Astrocyte (in vitro differentiated cells and primary cell): Measurements from ENCODE around the gene KXD1. TPM values are rescaled to one million over a fixed set of nuclear protein-coding genes. Genes with fewer than 3 reads are reported as not detected.
"Not testable (repeated sequence)": the region's sequence is repeated elsewhere in the genome, so short reads cannot be mapped to it uniquely, and the experiment has no call there.

Source experiments
- DNase-seq: peaks from one replicate; pipeline ENCODE4 v3.0.0-alpha.2; 2010; ENCODE audit warnings: low read depth
- FAIRE-seq: peaks from 2 replicates; lab custom pipeline; 2011; peaks lifted over from hg19 to GRCh38; lab: Jason Lieb, UNC
- H2AFZ ChIP-seq: 2 replicates; pipeline ENCODE4 v1.6.0; 2012; ENCODE audit warnings: low read depth, low read length, inconsistent platforms
- H3K27ac ChIP-seq: 2 replicates; pipeline ENCODE4 v1.5.1; 2011; ENCODE audit warnings: low read depth, low read length, inconsistent platforms
- H3K27me3 ChIP-seq: 2 replicates; pipeline ENCODE4 v1.6.0; 2011; ENCODE audit warnings: low read length, inconsistent platforms; ENCODE audit not compliant: insufficient read depth
- H3K36me3 ChIP-seq: 2 replicates; pipeline ENCODE4 v1.5.1; 2011; ENCODE audit warnings: low read length, inconsistent platforms; ENCODE audit not compliant: insufficient read depth
- H3K4me1 ChIP-seq: 2 replicates; pipeline ENCODE4 v1.5.1; 2011; ENCODE audit warnings: low read length, inconsistent platforms; ENCODE audit not compliant: insufficient read depth
- H3K4me2 ChIP-seq: 2 replicates; pipeline ENCODE4 v1.6.0; 2012; ENCODE audit warnings: low read length, inconsistent platforms
- H3K4me3 ChIP-seq: 2 replicates; pipeline ENCODE4 v1.5.1; 2011; ENCODE audit warnings: low read depth, mild to moderate bottlenecking, low read length, inconsistent platforms; ENCODE audit not compliant: insufficient read depth
- H3K79me2 ChIP-seq: 2 replicates; pipeline ENCODE4 v1.6.0; 2012; ENCODE audit warnings: mild to moderate bottlenecking, low read length, inconsistent platforms; ENCODE audit not compliant: insufficient read depth
- H3K9ac ChIP-seq: 2 replicates; pipeline ENCODE4 v1.6.0; 2012; ENCODE audit warnings: mild to moderate bottlenecking, low read length, inconsistent platforms
- H3K9me3 ChIP-seq: 2 replicates; pipeline ENCODE4 v1.5.1; 2012; ENCODE audit warnings: low read depth, mild to moderate bottlenecking, low read length, inconsistent platforms; ENCODE audit not compliant: insufficient read depth
- H4K20me1 ChIP-seq: 2 replicates; pipeline ENCODE4 v1.6.0; 2012; ENCODE audit warnings: low read length, inconsistent platforms; ENCODE audit not compliant: insufficient read depth
- H3K27ac Mint-ChIP-seq: one replicate; pipeline ENCODE4 v1.8.0; 2021; ENCODE audit warnings: mild to moderate bottlenecking, mixed read lengths; ENCODE audit not compliant: unreplicated experiment
- H3K27me3 Mint-ChIP-seq: one replicate; pipeline ENCODE4 v1.8.0; 2021; ENCODE audit warnings: low read depth, mixed read lengths; ENCODE audit not compliant: unreplicated experiment
- H3K36me3 Mint-ChIP-seq: one replicate; pipeline ENCODE4 v1.8.0; 2021; ENCODE audit warnings: low read depth, mixed read lengths; ENCODE audit not compliant: unreplicated experiment
- H3K4me1 Mint-ChIP-seq: one replicate; pipeline ENCODE4 v1.8.0; 2021; ENCODE audit warnings: low read depth, mixed read lengths; ENCODE audit not compliant: unreplicated experiment
- H3K4me3 Mint-ChIP-seq: one replicate; pipeline ENCODE4 v1.8.0; 2021; ENCODE audit warnings: mild to moderate bottlenecking, moderate library complexity, mixed read lengths; ENCODE audit not compliant: unreplicated experiment
- H3K9me3 Mint-ChIP-seq: one replicate; pipeline ENCODE4 v1.8.0; 2021; ENCODE audit warnings: mild to moderate bottlenecking, mixed read lengths; ENCODE audit not compliant: unreplicated experiment
- EZH2 ChIP-seq: IDR thresholded peaks from 2 replicates; pipeline ENCODE4 v1.6.1; 2012; ENCODE audit warnings: mild to moderate bottlenecking, low read length, inconsistent platforms; ENCODE audit not compliant: insufficient read depth
- total RNA-seq: library from RNA; stranded (reverse); gene quantifications from 2 replicates; pipeline ENCODE4 v1.2.1, GENCODE V29; 2021
- TF ChIP-seq, protein P1 (sequence below): IDR thresholded peaks from 2 replicates; pipeline ENCODE4 v1.5.1; 2011; ENCODE audit warnings: low read depth, mild to moderate bottlenecking, inconsistent platforms, low read length, moderate library complexity; ENCODE audit not compliant: insufficient read depth

KXD1 gene
- total RNA-seq, 1 donor from 2014 or later: 80.2 TPM

DNA sequence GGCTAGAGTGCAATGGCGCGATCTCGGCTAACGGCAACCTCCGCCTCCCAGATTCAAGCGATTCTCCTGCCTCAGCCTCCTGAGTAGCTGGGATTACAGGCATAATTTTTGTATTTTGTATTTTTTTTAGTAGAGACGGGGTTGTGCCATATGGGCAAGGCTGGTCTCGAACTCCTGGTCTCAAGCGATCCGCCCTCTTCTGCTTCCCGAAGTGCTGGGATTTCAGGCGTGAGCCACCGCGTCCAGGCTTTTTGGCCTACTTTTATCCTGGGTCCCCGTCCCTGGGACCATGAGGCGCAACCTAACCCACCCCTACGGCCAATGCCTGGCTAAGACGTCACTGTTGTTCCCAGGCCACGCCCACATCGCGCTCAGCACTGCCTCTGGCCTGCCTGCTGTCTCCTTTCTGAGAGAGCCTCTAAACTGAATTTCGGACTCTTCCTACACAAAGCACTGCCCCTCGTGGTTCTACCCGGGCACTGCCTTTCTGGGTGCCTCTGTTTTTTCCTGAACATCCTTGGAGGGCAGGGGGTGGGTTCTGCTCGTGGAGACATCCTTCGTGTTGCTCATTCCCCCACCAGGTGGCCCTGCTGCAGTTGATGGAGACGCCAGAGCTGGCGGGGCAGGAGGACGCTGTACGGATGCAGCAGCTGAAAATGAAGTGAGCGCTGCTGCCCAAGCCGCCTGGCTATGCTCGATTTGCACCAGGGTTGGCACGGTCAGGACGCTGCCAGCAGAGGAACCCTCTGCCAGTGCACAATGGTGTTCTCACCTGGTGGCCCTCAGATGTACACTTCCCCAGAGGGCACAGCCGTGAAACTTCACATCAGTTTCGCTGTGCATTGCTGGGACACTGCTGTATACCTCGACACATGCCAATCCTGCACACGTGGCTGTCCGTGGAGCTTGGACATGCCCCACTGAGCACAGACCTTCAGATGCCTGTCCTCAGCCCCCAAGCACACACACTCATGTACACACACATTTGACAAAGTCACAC, 32.9 kb downstream of the KXD1 start:
- Histone ChIP-seq H3K4me2 (peak overlapping the region; percentile 93), H3K9me3 (no peaks in the 10 kb centered on the region), H2AFZ (no peak overlapping the region), H4K20me1 (peaks cover 30% of the 10 kb centered on the region), H3K9ac (no peak overlapping the region), H3K4me3 (peak overlapping the region; percentile 74), H3K27ac (peak overlapping the region; percentile 63), H3K27me3 (no peaks in the 10 kb centered on the region), H3K36me3 (no peaks in the 10 kb centered on the region), H3K4me1 (peaks cover 19% of the 10 kb centered on the region), H3K79me2 (no peaks in the 10 kb centered on the region)
- H3K4me1 Mint-ChIP-seq: peaks cover 12% of the 10 kb centered on the region
- TF ChIP-seq, protein P1, sequence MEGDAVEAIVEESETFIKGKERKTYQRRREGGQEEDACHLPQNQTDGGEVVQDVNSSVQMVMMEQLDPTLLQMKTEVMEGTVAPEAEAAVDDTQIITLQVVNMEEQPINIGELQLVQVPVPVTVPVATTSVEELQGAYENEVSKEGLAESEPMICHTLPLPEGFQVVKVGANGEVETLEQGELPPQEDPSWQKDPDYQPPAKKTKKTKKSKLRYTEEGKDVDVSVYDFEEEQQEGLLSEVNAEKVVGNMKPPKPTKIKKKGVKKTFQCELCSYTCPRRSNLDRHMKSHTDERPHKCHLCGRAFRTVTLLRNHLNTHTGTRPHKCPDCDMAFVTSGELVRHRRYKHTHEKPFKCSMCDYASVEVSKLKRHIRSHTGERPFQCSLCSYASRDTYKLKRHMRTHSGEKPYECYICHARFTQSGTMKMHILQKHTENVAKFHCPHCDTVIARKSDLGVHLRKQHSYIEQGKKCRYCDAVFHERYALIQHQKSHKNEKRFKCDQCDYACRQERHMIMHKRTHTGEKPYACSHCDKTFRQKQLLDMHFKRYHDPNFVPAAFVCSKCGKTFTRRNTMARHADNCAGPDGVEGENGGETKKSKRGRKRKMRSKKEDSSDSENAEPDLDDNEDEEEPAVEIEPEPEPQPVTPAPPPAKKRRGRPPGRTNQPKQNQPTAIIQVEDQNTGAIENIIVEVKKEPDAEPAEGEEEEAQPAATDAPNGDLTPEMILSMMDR: peak; percentile 45
- TF ChIP-seq EZH2: no peak
- no peaks in the 10 kb centered on the region for H3K9me3 Mint-ChIP-seq
- H3K4me3 Mint-ChIP-seq: peak overlapping the region; percentile 86
- H3K36me3 Mint-ChIP-seq: no peaks in the 10 kb centered on the region
- peak; percentile 74 for DNase-seq
- no peak for FAIRE-seq
- H3K27me3 Mint-ChIP-seq: peaks cover 2% of the 10 kb centered on the region
- peak overlapping the region; percentile 81 for H3K27ac Mint-ChIP-seq

DNA sequence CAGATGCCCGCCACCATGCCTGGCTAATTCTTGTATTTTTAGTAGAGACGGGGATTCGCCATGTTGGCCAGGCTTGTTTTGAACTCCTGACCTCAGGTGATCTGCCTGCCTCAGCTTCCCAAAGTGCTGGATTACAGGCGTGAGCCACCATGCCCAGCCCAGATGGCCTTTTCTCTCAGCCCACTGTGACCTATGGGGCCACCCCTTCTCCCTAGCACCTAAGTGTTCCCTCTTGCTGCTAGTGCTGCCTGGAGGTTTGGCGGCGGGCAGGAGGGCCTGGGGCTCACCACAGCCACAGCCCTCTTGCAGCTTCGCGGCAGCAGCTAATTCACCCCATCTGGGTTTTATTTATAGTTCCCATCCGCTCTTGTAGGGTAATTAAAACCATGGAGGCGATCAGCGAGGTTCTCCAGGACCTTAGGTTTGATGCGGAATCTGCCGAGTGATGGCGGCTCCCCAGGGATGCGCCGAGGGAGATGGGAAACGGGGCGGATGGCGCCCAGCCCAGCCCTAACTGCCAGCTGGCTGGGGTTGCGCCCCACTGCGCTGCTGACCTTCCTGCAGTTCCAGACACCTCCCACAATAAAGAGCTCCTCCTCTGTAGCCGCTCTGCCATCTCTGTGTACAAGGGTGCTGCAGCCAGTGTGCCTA, 34.2 kb downstream of the KXD1 start:
- Histone ChIP-seq H2AFZ (no peak overlapping the region), H3K27ac (no peak overlapping the region), H3K9ac (no peak overlapping the region), H4K20me1 (peaks cover 30% of the 10 kb centered on the region), H3K4me1 (peaks cover 19% of the 10 kb centered on the region), H3K4me3 (no peak overlapping the region), H3K4me2 (no peak overlapping the region), H3K9me3 (no peaks in the 10 kb centered on the region), H3K36me3 (no peaks in the 10 kb centered on the region), H3K27me3 (no peaks in the 10 kb centered on the region), H3K79me2 (no peaks in the 10 kb centered on the region)
- H3K4me1 Mint-ChIP-seq: peaks cover 12% of the 10 kb centered on the region
- TF ChIP-seq, protein P1: no peak
- no peak for TF ChIP-seq EZH2
- H3K36me3 Mint-ChIP-seq: no peaks in the 10 kb centered on the region
- no peak for FAIRE-seq
- H3K9me3 Mint-ChIP-seq: no peaks in the 10 kb centered on the region
- no peak overlapping the region for H3K27ac Mint-ChIP-seq
- H3K4me3 Mint-ChIP-seq: no peak overlapping the region
- peaks cover 9% of the 10 kb centered on the region for H3K27me3 Mint-ChIP-seq
- no peak for DNase-seq

DNA sequence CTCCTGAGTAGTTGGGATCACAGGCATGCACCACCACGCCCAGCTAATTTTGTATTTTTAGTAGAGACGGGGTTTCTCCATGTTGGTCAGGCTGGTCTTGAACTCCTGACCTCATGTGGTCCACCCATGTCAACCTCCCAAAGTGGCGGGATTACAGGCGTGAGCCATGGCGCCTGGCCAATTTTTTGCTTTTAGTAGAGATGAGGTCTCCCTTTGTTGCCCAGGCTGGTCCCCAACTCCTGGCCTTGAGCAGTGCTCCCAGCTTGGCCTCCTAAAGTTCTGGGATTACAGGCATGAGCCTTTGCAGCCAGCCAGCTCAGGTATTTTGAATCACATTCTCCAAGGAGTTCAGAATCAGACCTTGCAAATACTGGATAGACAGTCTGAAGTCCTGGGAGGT, 35.1 kb downstream of the KXD1 start:
- not testable (repeated sequence) for H3K27me3 Mint-ChIP-seq, FAIRE-seq, H3K4me3 ChIP-seq, H3K36me3 Mint-ChIP-seq, H3K4me2 ChIP-seq, H3K79me2 ChIP-seq, H3K9me3 ChIP-seq, H2AFZ ChIP-seq, DNase-seq, H3K9me3 Mint-ChIP-seq, H3K27me3 ChIP-seq, H3K9ac ChIP-seq, H3K27ac ChIP-seq, H3K36me3 ChIP-seq
- Mint-ChIP-seq H3K4me1 (peaks cover 12% of the 10 kb centered on the region), H3K27ac (peak overlapping the region; percentile 18), H3K4me3 (peak overlapping the region; percentile 45)
- peaks cover 19% of the 10 kb centered on the region for H3K4me1 ChIP-seq
- peaks cover 30% of the 10 kb centered on the region for H4K20me1 ChIP-seq
